HFF-Myc (cell line): ENCODE results near the gene GPHN.
"Not testable (repeated sequence)": the region's sequence is repeated elsewhere in the genome, so short reads cannot be mapped to it uniquely, and the experiment has no call there.

Source experiments
- DNase-seq: peaks from one replicate; pipeline ENCODE4 v3.0.0-alpha.2; 2011; ENCODE audit warnings: low read depth; ENCODE audit errors: extremely low read depth
- H3K4me3 ChIP-seq: replicated peaks from 2 replicates; pipeline ENCODE4 v1.5.1; 2011; ENCODE audit warnings: low read depth, mild to moderate bottlenecking, control low read depth, low read length
- CTCF ChIP-seq: IDR thresholded peaks from 2 replicates; pipeline ENCODE4 v1.5.1; 2012; ENCODE audit warnings: mild to moderate bottlenecking, low read depth, low read length, control low read depth; ENCODE audit errors: missing control alignments

Gene GPHN

GRCh38 chr14:66813636-66814035 lies 305.7 kb downstream of the GPHN start:
- no peak for DNase-seq
- no peak overlapping the region for H3K4me3 ChIP-seq
- no peak for TF ChIP-seq CTCF

- no peak for TF ChIP-seq CTCF
- no peak for DNase-seq
- H3K4me3 ChIP-seq, result no peak overlapping the region
Observed at GRCh38 chr14:66815687-66816086, 307.7 kb downstream of the GPHN start.

GRCh38 chr14:66824251-66824650 lies 316.3 kb downstream of the GPHN start:
- no peak for DNase-seq
- H3K4me3 ChIP-seq, result no peak overlapping the region
- no peak for TF ChIP-seq CTCF

GRCh38 chr14:66827182-66827581 lies 319.2 kb downstream of the GPHN start:
- no peak for DNase-seq
- TF ChIP-seq CTCF, result no peak
- H3K4me3 ChIP-seq, result no peak overlapping the region

- no peak overlapping the region for H3K4me3 ChIP-seq
- no peak for TF ChIP-seq CTCF
- DNase-seq, result no peak
Observed at GRCh38 chr14:66831173-66831572, 323.2 kb downstream of the GPHN start.

- no peak overlapping the region for H3K4me3 ChIP-seq
- no peak for DNase-seq
- no peak for TF ChIP-seq CTCF
Observed at GRCh38 chr14:66833816-66834215, 325.9 kb downstream of the GPHN start.

- not testable (repeated sequence) for H3K4me3 ChIP-seq, DNase-seq
Observed at GRCh38 chr14:66837436-66837835, 329.5 kb downstream of the GPHN start.
